Heart left ventricle (tissue), 13 donors: Measurements from ENCODE around the gene NSUN2.

Source experiments
- CTCF ChIP-seq, 12 donors: fragments of 200-600 bp; sonication (generic) in 4 of 12; IDR thresholded peaks; one replicate each; pipeline versions ENCODE4 v1.5.0 to v1.8.0; 2018 to 2022; ENCODE audit warnings: antibody characterized with exemption in 12 of 12, mild to moderate bottlenecking in 5 of 12
- POLR2A ChIP-seq, 2 donors: fragments of 450-650 bp; IDR thresholded peaks; one replicate each; pipeline ENCODE4 v1.6.1; 2017; ENCODE audit warnings: antibody characterized with exemption in 2 of 2, mild to moderate bottlenecking in 2 of 2, moderate library complexity in 2 of 2
- donor health status: ischemic (EF 13 %, LVEDD 7.1; RV severe dilation, severe dysfunction).
- donor health status: DM: no; HTN: yes; CAD: no.
- donor health status: DM: no; HTN: no; CAD: no.
- donor health status: ischemic (EF 25% LVEDD 6.9; RV normal size, moderate dysfunction).
- donor health status: ischemic (EF 25% LVEDD 5.7; RV mildly dilated, moderate dysfunction).
- donor health status: ischemic (EF 35%, LVEDD 5.7; RV mildly dilated, moderate dysfunction).
- donor health status: nonischemic (EF 11% LVEDD 7.7; RV severe dilation, severe dysfunction).
- donor health status: DM: yes; HTN: yes; CAD: no.
- donor health status: PGD.
- donor health status: ischemic (EF 29% LVEDD 5.4; RV normal size, mild dysfunction).
- donor health status: nonischemic (EF 23%, LVEDD 6.1; RV moderate dilation, normal function).

- TF ChIP-seq CTCF (IDR thresholded peaks at IDR 0.05) (no peak), POLR2A (IDR thresholded peaks at IDR 0.05) (no peak)
Measured at GRCh38 chr5:6652025-6652424, 19.2 kb upstream of the NSUN2 start.
